Lower lobe of right lung (tissue), 2 donors: ENCODE data around the gene ANXA7. TPM values are rescaled to one million over a fixed set of nuclear protein-coding genes. Genes with fewer than 3 reads are reported as not detected.
A peak's percentile ranks its signal among the peaks of the same experiment; 100 is the strongest.

Experiments used
- ATAC-seq, 2 donors: fragments of 200-7000 bp; cut with Tn5 transposase; one replicate each; pipeline ENCODE4 v1.9.1; 2020 to 2022; ENCODE audit warnings: mild to moderate bottlenecking in 2 of 2, moderate library complexity in 2 of 2
- DNase-seq: peaks from one replicate; pipeline ENCODE4 v3.0.0-alpha.2; 2020
- H3K27ac ChIP-seq: fragments of 200-600 bp; one replicate; pipeline ENCODE4 v1.8.0; 2022
- H3K27me3 ChIP-seq: fragments of 200-600 bp; one replicate; pipeline ENCODE4 v1.8.0; 2022; ENCODE audit warnings: low read depth
- H3K36me3 ChIP-seq: fragments of 200-600 bp; one replicate; pipeline ENCODE4 v1.8.0; 2022; ENCODE audit warnings: mild to moderate bottlenecking
- H3K4me1 ChIP-seq: fragments of 200-600 bp; one replicate; pipeline ENCODE4 v1.8.0; 2022
- H3K4me3 ChIP-seq: fragments of 200-600 bp; one replicate; pipeline ENCODE4 v1.8.0; 2022; ENCODE audit warnings: mild to moderate bottlenecking
- H3K9me3 ChIP-seq: fragments of 200-600 bp; one replicate; pipeline ENCODE4 v1.8.0; 2022
- CTCF ChIP-seq: fragments of 200-600 bp; IDR thresholded peaks from one replicate; pipeline ENCODE4 v1.8.0; 2022; ENCODE audit warnings: antibody characterized with exemption, mild to moderate bottlenecking
- intact Hi-C: fragments of 100-400 bp; cut with DNase I; formaldehyde crosslinking; loops from one replicate; pipeline ENCODE4 v1.11.0; 2022
- total RNA-seq: library from RNA; stranded (reverse); fragmentation: NEBNext Ultra II Directional; extraction: Animal tissue kit (Norgen Biotek cat#: 25700); gene quantifications from one replicate; pipeline ENCODE4 v1.2.1, GENCODE V29; 2021
- donor health status: DM: no; HTN: yes; CAD: no; lungs with severe emphysema.

ANXA7 gene
- total RNA-seq, 1 donor from 2014 or later = 93.5 TPM

DNA sequence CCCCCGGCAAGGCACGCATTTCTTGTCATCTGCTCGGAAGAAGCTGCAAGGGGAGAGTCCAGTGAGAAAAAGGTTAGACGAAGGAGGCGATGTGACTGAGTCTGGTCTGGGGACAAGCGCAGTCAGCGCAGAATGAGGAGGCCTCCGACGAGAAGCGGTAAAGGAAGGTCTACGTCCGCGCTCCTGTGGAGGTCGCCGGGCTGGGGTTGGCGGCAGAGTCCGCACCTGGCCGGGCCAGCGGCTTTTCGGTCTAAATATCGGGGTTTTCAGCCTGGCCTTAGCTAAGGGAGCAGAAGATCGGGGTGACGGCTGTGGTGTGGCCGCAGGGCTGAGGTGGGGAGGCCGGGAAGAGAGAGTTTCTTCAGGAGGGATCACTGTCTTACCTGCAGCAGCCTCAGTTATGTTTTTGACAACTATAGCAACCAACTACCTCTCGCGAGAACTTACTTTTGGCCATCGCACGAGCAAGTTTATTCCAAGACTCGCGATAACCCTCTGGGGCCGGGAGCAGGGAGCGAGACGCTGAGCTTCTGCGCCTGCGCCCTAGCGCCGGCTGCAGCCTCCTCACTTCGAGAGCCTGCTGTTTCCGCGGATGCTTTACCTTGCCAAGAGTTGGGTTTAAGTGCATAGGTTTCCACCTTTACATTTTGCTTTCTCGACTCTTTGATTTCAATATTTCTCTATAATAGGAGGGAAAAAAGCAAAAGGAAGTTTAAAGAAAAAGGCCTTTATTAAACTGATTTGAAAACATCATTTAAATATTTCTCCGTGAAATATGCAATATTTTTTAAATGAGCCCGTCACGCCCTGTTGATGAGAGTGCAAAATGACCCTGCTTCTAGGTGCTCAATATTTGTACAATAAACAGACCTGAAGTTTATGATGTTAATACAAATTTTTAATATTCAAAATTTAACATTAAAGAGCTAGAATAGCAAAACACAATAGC lies 55.3 kb downstream of the ANXA7 start, which contains the start of gene CFAP70:
CFAP70 (minus strand) TSS at position 534 of the 949 bp plus-strand sequence. CDS start 4,068 bp downstream, outside the sequence.
- Histone ChIP-seq H3K4me1 (peaks cover 18% of the 10 kb centered on the region), H3K9me3 (no peaks in the 10 kb centered on the region), H3K27me3 (no peaks in the 10 kb centered on the region), H3K4me3 (peak within 1 kb of the TSS; percentile 81), H3K27ac (peak within 1 kb of the TSS; percentile 78), H3K36me3 (no peaks in the 10 kb centered on the region)
- no peak for TF ChIP-seq CTCF
- DNase-seq (peak; percentile 93), ATAC-seq (peak; percentile 96 to 99)
- intact Hi-C loops = no loop called here

- DNase-seq (no peak), ATAC-seq (no peak)
- Histone ChIP-seq H3K4me1 (peaks cover 18% of the 10 kb centered on the region), H3K27ac (peak overlapping the region; percentile 78), H3K27me3 (no peaks in the 10 kb centered on the region), H3K9me3 (no peaks in the 10 kb centered on the region), H3K4me3 (peak overlapping the region; percentile 81), H3K36me3 (no peaks in the 10 kb centered on the region)
- intact Hi-C loops = no loop called here
- TF ChIP-seq CTCF = no peak
Measured at GRCh38 chr10:73357821-73358220, 56.0 kb downstream of the ANXA7 start.

DNA sequence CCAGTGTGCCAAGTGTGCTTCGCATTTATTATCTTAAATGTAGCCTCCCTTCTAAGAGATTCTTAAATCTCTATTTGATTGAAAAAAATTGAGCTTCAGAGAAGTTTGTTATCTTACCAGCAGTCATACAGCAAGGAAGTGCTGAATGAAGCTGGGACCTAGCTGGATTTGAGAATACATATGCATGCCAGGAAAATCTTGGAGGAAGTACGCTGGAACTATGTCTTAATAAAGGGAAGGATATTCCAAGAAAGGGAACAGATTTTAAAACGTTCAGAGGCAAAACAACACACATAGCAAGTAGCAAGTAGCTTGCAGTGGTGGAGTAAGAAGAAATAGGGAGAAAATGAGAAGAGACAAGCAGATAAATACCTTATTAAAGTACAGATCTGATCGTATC lies 56.7 kb downstream of the ANXA7 start:
- H3K27me3 ChIP-seq = no peaks in the 10 kb centered on the region
- no peaks in the 10 kb centered on the region for H3K36me3 ChIP-seq
- H3K27ac ChIP-seq = no peak overlapping the region
- no peak for DNase-seq
- peaks cover 18% of the 10 kb centered on the region for H3K4me1 ChIP-seq
- intact Hi-C loops = no loop called here
- TF ChIP-seq CTCF = no peak
- no peak overlapping the region for H3K4me3 ChIP-seq
- no peak for ATAC-seq
- H3K9me3 ChIP-seq = no peaks in the 10 kb centered on the region

DNA sequence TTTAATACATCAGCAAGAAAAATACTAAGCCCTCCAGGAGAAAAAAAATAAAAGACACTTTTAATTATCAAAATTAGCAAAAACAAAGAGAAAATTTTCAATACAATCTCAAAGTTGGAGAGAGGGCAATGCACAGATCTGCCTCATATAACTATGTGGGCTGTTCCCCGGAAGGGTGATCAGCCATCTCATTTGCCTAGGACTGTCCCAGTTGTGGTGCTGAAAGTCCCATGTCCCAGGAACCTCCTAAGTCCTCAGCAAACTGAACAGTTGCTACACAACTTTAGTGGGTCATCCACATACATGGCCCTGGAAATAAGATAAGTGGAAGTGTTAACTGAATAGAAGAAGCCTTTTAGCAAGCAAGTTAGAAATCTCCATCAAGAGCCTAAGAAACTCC lies 69.6 kb downstream of the ANXA7 start:
- intact Hi-C loops = no loop called here
- Histone ChIP-seq H3K4me3 (no peak overlapping the region), H3K9me3 (no peaks in the 10 kb centered on the region), H3K36me3 (no peaks in the 10 kb centered on the region), H3K4me1 (no peaks in the 10 kb centered on the region), H3K27ac (no peak overlapping the region), H3K27me3 (no peaks in the 10 kb centered on the region)
- no peak for TF ChIP-seq CTCF
- ATAC-seq (no peak), DNase-seq (no peak)

GRCh38 chr10:73340121-73340520 lies 73.7 kb downstream of the ANXA7 start:
- Histone ChIP-seq H3K27me3 (no peaks in the 10 kb centered on the region), H3K4me1 (no peaks in the 10 kb centered on the region), H3K4me3 (no peak overlapping the region), H3K27ac (no peak overlapping the region), H3K9me3 (no peaks in the 10 kb centered on the region), H3K36me3 (no peaks in the 10 kb centered on the region)
- intact Hi-C loops = no loop called here
- no peak for ATAC-seq
- DNase-seq = no peak
- no peak for TF ChIP-seq CTCF
